PC-3 (cell line): ENCODE results near the gene DEPP1. TPM values are rescaled to one million over a fixed set of nuclear protein-coding genes. Genes with fewer than 3 reads are reported as not detected.

Source experiments
- ATAC-seq: fragments of 200-7000 bp; cut with Tn5 transposase; 2 replicates; pipeline ENCODE4 v1.9.1; 2020; ENCODE audit warnings: mild to moderate bottlenecking, moderate library complexity
- BruUV-seq: library from RNA; stranded (reverse); fragments of 400-500 nt; replicated peaks from 2 replicates; lab custom pipeline; 2021; lab: Mats Ljungman, UMichigan
- CTCF ChIA-PET: fragments of 300-600 bp; sonication (Branson Sonifier 250); formaldehyde crosslinking; loops from one replicate; lab custom pipeline; 2022; ENCODE audit warnings: antibody characterized with exemption; lab: Charles Lee
- POLR2A ChIA-PET: fragments of 300-600 bp; sonication (Branson Sonifier 250); formaldehyde crosslinking; loops from one replicate; lab custom pipeline; 2022; ENCODE audit warnings: antibody characterized with exemption; ENCODE audit not compliant: unreplicated experiment; lab: Charles Lee
- DNase-seq: peaks from one replicate; pipeline ENCODE4 v3.0.0-alpha.2; 2015
- H2AFZ ChIP-seq: fragments of 300-600 bp; sonication (generic); 2 replicates; pipeline ENCODE4 v1.6.0; 2016; ENCODE audit warnings: antibody characterized with exemption, low read length
- H3F3A ChIP-seq: fragments of 300-600 bp; sonication (generic); one replicate; pipeline ENCODE4 v1.6.0; 2017; ENCODE audit warnings: antibody characterized with exemption, low read length, control low read depth, mild to moderate bottlenecking; ENCODE audit not compliant: unreplicated experiment
- H3K27ac ChIP-seq: fragments of 300-600 bp; sonication (generic); 2 replicates; pipeline ENCODE4 v1.5.1; 2016; ENCODE audit warnings: mild to moderate bottlenecking, low read length
- H3K27me3 ChIP-seq: fragments of 300-600 bp; sonication (generic); 2 replicates; pipeline ENCODE4 v1.6.1; 2016; ENCODE audit warnings: low read length, mixed read lengths
- H3K36me3 ChIP-seq: fragments of 300-600 bp; sonication (generic); 2 replicates; pipeline ENCODE4 v1.6.1; 2016; ENCODE audit warnings: low read depth, mixed run types, low read length, mixed read lengths
- H3K4me1 ChIP-seq: fragments of 300-600 bp; sonication (generic); 2 replicates; pipeline ENCODE4 v1.5.1; 2016; ENCODE audit warnings: low read length; ENCODE audit not compliant: insufficient read depth
- H3K4me2 ChIP-seq: fragments of 300-600 bp; sonication (generic); 2 replicates; pipeline ENCODE4 v1.6.0; 2016; ENCODE audit warnings: low read length
- H3K4me3 ChIP-seq: fragments of 300-600 bp; sonication (generic); 2 replicates; pipeline ENCODE4 v1.5.1; 2016; ENCODE audit warnings: mild to moderate bottlenecking, low read length, mixed read lengths
- H3K79me2 ChIP-seq: fragments of 300-600 bp; sonication (generic); 2 replicates; pipeline ENCODE4 v1.6.1; 2017; ENCODE audit warnings: low read length, mixed read lengths
- H3K9ac ChIP-seq: fragments of 300-600 bp; sonication (generic); 2 replicates; pipeline ENCODE4 v1.6.0; 2016; ENCODE audit warnings: mild to moderate bottlenecking, low read length
- H3K9me2 ChIP-seq: fragments of 300-600 bp; sonication (generic); replicated peaks from 2 replicates; pipeline ENCODE4 v1.6.1; 2016; ENCODE audit warnings: mixed run types, low read length, mixed read lengths
- H3K9me3 ChIP-seq: fragments of 300-600 bp; sonication (generic); 2 replicates; pipeline ENCODE4 v1.6.1; 2016; ENCODE audit warnings: low read length, mixed read lengths
- H4K20me1 ChIP-seq: fragments of 300-600 bp; sonication (generic); 2 replicates; pipeline ENCODE4 v1.6.1; 2016; ENCODE audit warnings: low read length, mixed read lengths
- CTCF ChIP-seq: fragments of 300-600 bp; sonication (generic); conservative IDR thresholded peaks from 2 replicates; pipeline ENCODE4 v1.5.1; 2017; ENCODE audit warnings: antibody characterized with exemption, low read depth, mild to moderate bottlenecking, low read length
- EZH2 ChIP-seq: fragments of 300-600 bp; sonication (generic); IDR thresholded peaks from one replicate; pipeline ENCODE4 v1.6.1; 2017; ENCODE audit warnings: antibody characterized with exemption, mild to moderate bottlenecking, low read length; ENCODE audit not compliant: unreplicated experiment
- EZH2phosphoT487 ChIP-seq: fragments of 300-600 bp; sonication (generic); IDR thresholded peaks from 2 replicates; pipeline ENCODE4 v1.6.1; 2018; ENCODE audit warnings: mild to moderate bottlenecking, antibody characterized with exemption, low read length, borderline replicate concordance
- intact Hi-C: fragments of 100-400 bp; cut with micrococcal nuclease; formaldehyde crosslinking; loops from 2 replicates; pipeline ENCODE4 v1.9.0; 2023
- total RNA-seq: library from RNA; depleted of rRNA; stranded (reverse); fragments of >200 nt; gene quantifications from 2 replicates; pipeline ENCODE4 v1.2.3, GENCODE V29; 2014

Gene DEPP1
- total RNA-seq, 1 experiment from 2014 or later: 9.0 TPM

- Histone ChIP-seq H3K4me2 (no peak overlapping the region), H3K27ac (no peak overlapping the region), H3K9me2 (no peaks in the 10 kb centered on the region), H3K4me3 (no peak overlapping the region), H3K27me3 (no peaks in the 10 kb centered on the region), H3K9me3 (no peaks in the 10 kb centered on the region), H3K36me3 (no peaks in the 10 kb centered on the region), H3F3A (no peaks in the 10 kb centered on the region), H3K79me2 (no peaks in the 10 kb centered on the region), H4K20me1 (no peaks in the 10 kb centered on the region), H3K9ac (no peak overlapping the region), H2AFZ (no peak overlapping the region), H3K4me1 (no peaks in the 10 kb centered on the region)
- ATAC-seq: no peak
- DNase-seq: no peak
- TF ChIP-seq EZH2phosphoT487 (no peak), EZH2 (no peak), CTCF (no peak)
- CTCF ChIA-PET: no interaction called here
- no TSS peak for BruUV-seq
- intact Hi-C loops: no loop called here
- POLR2A ChIA-PET: no interaction called here
Observed at GRCh38 chr10:44938956-44939355, 39.7 kb downstream of the DEPP1 start.

- intact Hi-C loops: no loop called here
- no peaks in the 10 kb centered on the region for H4K20me1 ChIP-seq
- ATAC-seq (no peak), DNase-seq (no peak)
- no peak overlapping the region for H3K27ac ChIP-seq
- no peaks in the 10 kb centered on the region for H3K9me2 ChIP-seq
- no peaks in the 10 kb centered on the region for H3F3A ChIP-seq
- no peaks in the 10 kb centered on the region for H3K27me3 ChIP-seq
- POLR2A ChIA-PET: no interaction called here
- no peak overlapping the region for H2AFZ ChIP-seq
- no TSS peak for BruUV-seq
- no peaks in the 10 kb centered on the region for H3K4me1 ChIP-seq
- CTCF ChIA-PET: no interaction called here
- no peak overlapping the region for H3K4me2 ChIP-seq
- TF ChIP-seq EZH2 (no peak), CTCF (no peak), EZH2phosphoT487 (no peak)
- no peak overlapping the region for H3K4me3 ChIP-seq
- H3K79me2 ChIP-seq: no peaks in the 10 kb centered on the region
- H3K36me3 ChIP-seq: no peaks in the 10 kb centered on the region
- no peaks in the 10 kb centered on the region for H3K9me3 ChIP-seq
- no peak overlapping the region for H3K9ac ChIP-seq
Observed at GRCh38 chr10:44937196-44938005, 41.2 kb downstream of the DEPP1 start.

- no TSS peak for BruUV-seq
- no peaks in the 10 kb centered on the region for H3K4me1 ChIP-seq
- H3K27ac ChIP-seq: no peak overlapping the region
- no peak for ATAC-seq
- H3K79me2 ChIP-seq: no peaks in the 10 kb centered on the region
- H3K4me3 ChIP-seq: no peak overlapping the region
- no peaks in the 10 kb centered on the region for H3K36me3 ChIP-seq
- H3K9me3 ChIP-seq: no peaks in the 10 kb centered on the region
- H3K9me2 ChIP-seq: no peaks in the 10 kb centered on the region
- no peaks in the 10 kb centered on the region for H3F3A ChIP-seq
- TF ChIP-seq EZH2: no peak
- no peak for TF ChIP-seq EZH2phosphoT487
- no peak for TF ChIP-seq CTCF
- no peak for DNase-seq
- no peaks in the 10 kb centered on the region for H3K27me3 ChIP-seq
- intact Hi-C loops: no loop called here
- H3K9ac ChIP-seq: no peak overlapping the region
- no peaks in the 10 kb centered on the region for H4K20me1 ChIP-seq
- ChIA-PET POLR2A (no interaction called here), CTCF (no interaction called here)
- H2AFZ ChIP-seq: no peak overlapping the region
- no peak overlapping the region for H3K4me2 ChIP-seq
Observed at GRCh38 chr10:44936314-44936975, 42.2 kb downstream of the DEPP1 start.
